HCT116 (cell line): Measurements from ENCODE around the gene AGAP1. TPM values are rescaled to one million over a fixed set of nuclear protein-coding genes. Genes with fewer than 3 reads are reported as not detected.
A peak's percentile ranks its signal among the peaks of the same experiment; 100 is the strongest.

Source experiments
- ATAC-seq: fragments of 200-7000 bp; cut with Tn5 transposase; 2 replicates; pipeline ENCODE4 v1.9.1; 2020; ENCODE audit warnings: mild to moderate bottlenecking, moderate library complexity
- BruUV-seq: library from RNA; stranded (reverse); fragments of 400-500 nt; replicated peaks from 2 replicates; lab custom pipeline; 2021; lab: Mats Ljungman, UMichigan
- CTCF ChIA-PET: fragments of 300-600 bp; sonication (Branson Sonifier 250); formaldehyde crosslinking; loops from one replicate; lab custom pipeline; 2021; ENCODE audit warnings: antibody characterized with exemption; lab: Charles Lee
- POLR2A ChIA-PET: fragments of 300-600, 350-600 bp; sonication (Branson Sonifier 250); formaldehyde crosslinking; loops from one replicate; lab custom pipeline; 2021; ENCODE audit warnings: antibody characterized with exemption; lab: Charles Lee
- RAD21 ChIA-PET, 2 experiments: fragments of 300-600 bp; sonication (Branson Sonifier 250); formaldehyde crosslinking; loops; one replicate each; lab custom pipeline; 2023; ENCODE audit warnings: low total read pairs in 2 of 2; ENCODE audit not compliant: uncharacterized antibody in 2 of 2, unreplicated experiment in 2 of 2, low non-redundant PET in 1 of 2; lab: Charles Lee
- DNase-seq: peaks from one replicate; pipeline ENCODE4 v3.0.0-alpha.2; 2010; ENCODE audit warnings: low read depth, low spot score
- H2AFZ ChIP-seq: fragments of 200-600 bp; shearing (Covaris generic), sonication (generic); 2 replicates; pipeline ENCODE4 v1.6.1; 2017; ENCODE audit warnings: low read depth, mixed run types, mixed read lengths, antibody characterized with exemption, low read length; ENCODE audit not compliant: poor library complexity, severe bottlenecking
- H3K27ac ChIP-seq: 2 replicates; pipeline ENCODE4 v1.5.1; 2012; ENCODE audit warnings: low read depth, low read length
- H3K27me3 ChIP-seq: fragments of 200-600 bp; sonication (generic); 2 replicates; pipeline ENCODE4 v1.6.1; 2016; ENCODE audit warnings: mixed run types, low read length, mixed read lengths; ENCODE audit not compliant: insufficient read depth
- H3K36me3 ChIP-seq, 2 experiments: fragments of 200-500 bp in 1 of 2; fragments of 200-600 bp in 1 of 2; sonication (Bioruptor generic) in 1 of 2; sonication (generic) in 1 of 2; 2 replicates each; pipeline versions ENCODE4 v1.5.1 to v1.6.1; 2014 to 2016; ENCODE audit warnings: low read length in 2 of 2, inconsistent platforms in 1 of 2, mixed read lengths in 1 of 2, mixed run types in 1 of 2; ENCODE audit not compliant: insufficient read depth in 2 of 2, control insufficient read depth in 1 of 2
- H3K4me1 ChIP-seq, 2 experiments: fragments of 200-600 bp in 1 of 2; sonication (generic) in 1 of 2; 2 replicates each; pipeline versions ENCODE4 v1.5.1 to v1.6.1; 2012 to 2017; ENCODE audit warnings: low read length in 2 of 2, inconsistent platforms in 1 of 2, mild to moderate bottlenecking in 1 of 2, mixed read lengths in 1 of 2, mixed run types in 1 of 2, moderate library complexity in 1 of 2; ENCODE audit not compliant: insufficient read depth in 2 of 2, control insufficient read depth in 1 of 2
- H3K4me2 ChIP-seq: fragments of 200-600 bp; sonication (generic); 2 replicates; pipeline ENCODE4 v1.6.1; 2017; ENCODE audit warnings: mixed run types, low read length, mixed read lengths
- H3K4me3 ChIP-seq, 2 experiments: fragments of 200-600 bp in 1 of 2; sonication (generic) in 1 of 2; replicated peaks in 1 of 2; 2 replicates each; pipeline ENCODE4 v1.5.1; 2011 to 2016; ENCODE audit warnings: low read length in 2 of 2, control low read depth in 1 of 2, low read depth in 1 of 2, mild to moderate bottlenecking in 1 of 2, mixed read lengths in 1 of 2, mixed run types in 1 of 2
- H3K79me2 ChIP-seq: fragments of 200-600 bp; sonication (generic); 2 replicates; pipeline ENCODE4 v1.6.1; 2017; ENCODE audit warnings: mild to moderate bottlenecking, mixed run types, low read length, moderate library complexity, mixed read lengths; ENCODE audit not compliant: insufficient read depth
- H3K9ac ChIP-seq: fragments of 200-600 bp; sonication (generic); 2 replicates; pipeline ENCODE4 v1.6.1; 2016; ENCODE audit warnings: low read length, mixed read lengths
- H3K9me2 ChIP-seq: fragments of 200-600 bp; sonication (generic), shearing (Covaris generic); 2 replicates; pipeline ENCODE4 v1.6.1; 2017; ENCODE audit warnings: mixed run types, mild to moderate bottlenecking, moderate library complexity; ENCODE audit not compliant: insufficient read depth
- H3K9me3 ChIP-seq, 2 experiments: fragments of 200-500 bp in 1 of 2; fragments of 200-600 bp in 1 of 2; sonication (Bioruptor generic) in 1 of 2; sonication (generic) in 1 of 2; 2 replicates each; pipeline ENCODE4 v1.6.1; 2014 to 2017; ENCODE audit warnings: low read length in 2 of 2, mixed read lengths in 2 of 2, inconsistent platforms in 1 of 2, low read depth in 1 of 2, mild to moderate bottlenecking in 1 of 2, mixed run types in 1 of 2, moderate library complexity in 1 of 2; ENCODE audit not compliant: control insufficient read depth in 1 of 2, insufficient read depth in 1 of 2
- H4K20me1 ChIP-seq: fragments of 200-600 bp; sonication (generic), shearing (Covaris generic); 2 replicates; pipeline ENCODE4 v1.6.1; 2017; ENCODE audit warnings: mixed run types, mild to moderate bottlenecking, moderate library complexity; ENCODE audit not compliant: insufficient read depth
- CBX3 ChIP-seq: IDR thresholded peaks from 2 replicates; pipeline ENCODE4 v1.6.1; 2012; ENCODE audit warnings: low read depth
- CTCF ChIP-seq, 3 experiments: fragments of 200-600 bp in 1 of 3; sonication (generic) in 1 of 3; IDR thresholded peaks in 2 of 3; conservative IDR thresholded peaks in 1 of 3; 2 replicates each; pipeline ENCODE4 v1.5.1; 2012 to 2017; ENCODE audit warnings: low read depth in 2 of 3, low read length in 2 of 3, antibody characterized with exemption in 1 of 3, borderline replicate concordance in 1 of 3, control low read depth in 1 of 3, mild to moderate bottlenecking in 1 of 3, mixed read lengths in 1 of 3, mixed run types in 1 of 3, moderate library complexity in 1 of 3; ENCODE audit not compliant: insufficient read depth in 1 of 3
- EGR1 ChIP-seq: IDR thresholded peaks from 2 replicates; pipeline ENCODE4 v1.6.1; 2012; ENCODE audit warnings: low read depth
- ELF1 ChIP-seq: IDR thresholded peaks from 2 replicates; pipeline ENCODE4 v1.6.1; 2012; ENCODE audit warnings: low read depth, borderline replicate concordance
- RAD21 ChIP-seq: IDR thresholded peaks from 2 replicates; pipeline ENCODE4 v1.6.1; 2012; ENCODE audit warnings: low read depth, mild to moderate bottlenecking
- REST ChIP-seq: IDR thresholded peaks from 2 replicates; pipeline ENCODE4 v1.6.1; 2012; ENCODE audit warnings: low read depth
- SIN3A ChIP-seq: IDR thresholded peaks from 2 replicates; pipeline ENCODE4 v1.6.1; 2012; ENCODE audit warnings: low read depth
- ZBTB33 ChIP-seq: IDR thresholded peaks from 2 replicates; pipeline ENCODE4 v1.6.1; 2011; ENCODE audit warnings: mild to moderate bottlenecking, low read length, moderate library complexity; ENCODE audit not compliant: insufficient replicate concordance; ENCODE audit errors: extremely low read depth
- intact Hi-C: fragments of 100-400 bp; cut with micrococcal nuclease; formaldehyde crosslinking; loops from 2 replicates; pipeline ENCODE4 v1.10.0; 2022
- total RNA-seq: library from RNA; stranded (reverse); gene quantifications from one replicate; pipeline ENCODE4 v1.2.1, GENCODE V29; 2021; ENCODE audit not compliant: unreplicated experiment

AGAP1 gene
- total RNA-seq, 1 experiment from 2014 or later = 43.8 TPM

GRCh38 chr2:236176417-236176816 is 682.6 kb downstream of the AGAP1 start:
- Histone ChIP-seq H3K27ac (no peak overlapping the region), H3K36me3 (peaks cover 0 to 4% of the 10 kb centered on the region in 2 experiments; a peak in 1 of 4 replicates), H3K4me3 (no peak overlapping the region), H4K20me1 (no peaks in the 10 kb centered on the region; the same call in 1 of the 2 replicates), H2AFZ (no peak overlapping the region), H3K9me3 (no peaks in the 10 kb centered on the region), H3K9me2 (no peaks in the 10 kb centered on the region)
- POLR2A ChIA-PET = no interaction called here
- intact Hi-C loops = loop anchor here (2.0 to 5.0 kb wide), 2 partner anchors 34 to 99 kb away; no protein-coding TSS in a partner anchor
- CTCF ChIA-PET = interaction anchor here (0.8 to 8.8 kb wide), 6 partner anchors 19 to 411 kb away, joined by 3 to 112 read pairs (median 4); no protein-coding TSS in a partner anchor
- ATAC-seq (peak; percentile 37), DNase-seq (no peak)
- RAD21 ChIA-PET = no interaction called here
- no TSS peak for BruUV-seq
- TF ChIP-seq EGR1 (no peak), REST (no peak), ZBTB33 (no peak), SIN3A (no peak), CTCF (IDR thresholded peaks at IDR 0.05 in 2 of 3, conservative IDR thresholded peaks at IDR 0.05 in 1 of 3; ENCODE audit: borderline replicate concordance in 1 of 3, insufficient read depth in 1 of 3, low read depth in 2 of 3, low read length in 2 of 3) (peak; percentile 54 to 81 (median 78)), RAD21 (0 out of 2 replicates have a peak, but pooled peaks have one; percentile 15), CBX3 (0 out of 2 replicates have a peak, but pooled peaks have one; percentile 10), ELF1 (no peak)
- TF ChIP-seq, all 23 proteins: peak for 3
- no peak overlapping the region for H3K4me2 ChIP-seq
- H3K79me2 ChIP-seq = peaks cover 29% of the 10 kb centered on the region
- peaks cover 15 to 63% of the 10 kb centered on the region in 2 experiments for H3K4me1 ChIP-seq
- no peaks in the 10 kb centered on the region for H3K27me3 ChIP-seq
- no peak overlapping the region for H3K9ac ChIP-seq
